ENCODE results near the gene MDC1.

- TF ChIP-seq CTCF (IDR thresholded peaks at IDR 0.05; ENCODE audit: low read depth, low read length): no peak
- no peak for TF ChIP-seq EZH2phosphoT487 (IDR thresholded peaks at IDR 0.05; ENCODE audit: low read depth)
Observed at GRCh38 chr6:30651143-30651542, 65.9 kb downstream of the MDC1 start.

Measured in OCI-LY3 (cell line).